GM12874 (cell line): ENCODE data around the gene FLNB.

Experiments
- CTCF ChIP-seq: IDR thresholded peaks from 2 replicates; pipeline ENCODE4 v1.5.1; 2011; ENCODE audit warnings: low read depth, mild to moderate bottlenecking, control low read depth, low read length, moderate library complexity; ENCODE audit not compliant: insufficient read depth

FLNB gene

GRCh38 chr3:58021962-58022361 is 13.7 kb downstream of the FLNB start:
- no peak for TF ChIP-seq CTCF

GRCh38 chr3:58022490-58022889 is 14.3 kb downstream of the FLNB start:
- TF ChIP-seq CTCF, result no peak

GRCh38 chr3:58023531-58023930 is 15.3 kb downstream of the FLNB start:
- no peak for TF ChIP-seq CTCF

GRCh38 chr3:58025406-58025805 is 17.2 kb downstream of the FLNB start:
- no peak for TF ChIP-seq CTCF

GRCh38 chr3:58025837-58026569 is 17.8 kb downstream of the FLNB start:
- TF ChIP-seq CTCF, result no peak

- no peak for TF ChIP-seq CTCF
These were observed 18.4 kb downstream of the FLNB start for GRCh38 chr3:58026598-58026997.

GRCh38 chr3:58027704-58028317 is 19.6 kb downstream of the FLNB start:
- no peak for TF ChIP-seq CTCF
